BLaER1 (cell line): ENCODE results near the gene CTDSP2.
"Not testable (repeated sequence)": the region's sequence is repeated elsewhere in the genome, so short reads cannot be mapped to it uniquely, and the experiment has no call there.

Experiments
- H3K27ac ChIP-seq: shearing (Covaris generic); formaldehyde crosslinking; 2 replicates; pipeline ENCODE4 v1.8.1; 2022
- H3K27me3 ChIP-seq: shearing (Covaris generic); formaldehyde crosslinking; 2 replicates; pipeline ENCODE4 v1.8.1; 2022
- H3K36me3 ChIP-seq: shearing (Covaris generic); formaldehyde crosslinking; 2 replicates; pipeline ENCODE4 v1.8.1; 2022
- H3K4me1 ChIP-seq: shearing (Covaris generic); formaldehyde crosslinking; 2 replicates; pipeline ENCODE4 v1.8.1; 2022
- H3K4me2 ChIP-seq: shearing (Covaris generic); formaldehyde crosslinking; 2 replicates; pipeline ENCODE4 v1.8.1; 2022
- H3K4me3 ChIP-seq: shearing (Covaris generic); formaldehyde crosslinking; 2 replicates; pipeline ENCODE4 v1.8.1; 2022
- H3K9ac ChIP-seq: shearing (Covaris generic); formaldehyde crosslinking; 2 replicates; pipeline ENCODE4 v1.8.1; 2022
- H3K9me3 ChIP-seq: shearing (Covaris generic); formaldehyde crosslinking; 2 replicates; pipeline ENCODE4 v1.8.1; 2022
- H4K20me1 ChIP-seq: shearing (Covaris generic); formaldehyde crosslinking; 2 replicates; pipeline ENCODE4 v1.8.1; 2022
- Cebpa-rat ChIP-seq: shearing (Covaris generic); IDR thresholded peaks from 2 replicates; pipeline ENCODE4 v1.8.1; 2022

The CTDSP2 gene

GRCh38 chr12:57826400-57826799, 20.1 kb downstream of the CTDSP2 start:
- Histone ChIP-seq H3K9me3 (no peaks in the 10 kb centered on the region), H3K9ac (no peak overlapping the region), H3K27ac (no peak overlapping the region), H3K27me3 (no peaks in the 10 kb centered on the region), H3K4me2 (no peak overlapping the region), H3K36me3 (peaks cover 95% of the 10 kb centered on the region), H3K4me1 (peaks cover 4% of the 10 kb centered on the region), H3K4me3 (no peak overlapping the region), H4K20me1 (peaks cover 99% of the 10 kb centered on the region)
- no peak for TF ChIP-seq Cebpa-rat

GRCh38 chr12:57825451-57825850, 21.1 kb downstream of the CTDSP2 start:
- H3K4me1 ChIP-seq = no peaks in the 10 kb centered on the region
- H3K36me3 ChIP-seq = peaks cover 100% of the 10 kb centered on the region
- H3K9ac ChIP-seq = no peak overlapping the region
- H3K27me3 ChIP-seq = no peaks in the 10 kb centered on the region
- H4K20me1 ChIP-seq = peaks cover 89% of the 10 kb centered on the region
- no peaks in the 10 kb centered on the region for H3K9me3 ChIP-seq
- H3K4me3 ChIP-seq = no peak overlapping the region
- no peak overlapping the region for H3K4me2 ChIP-seq
- TF ChIP-seq Cebpa-rat = no peak
- no peak overlapping the region for H3K27ac ChIP-seq

- Histone ChIP-seq H4K20me1 (peaks cover 75% of the 10 kb centered on the region), H3K27ac (no peak overlapping the region), H3K4me3 (no peak overlapping the region), H3K4me1 (no peaks in the 10 kb centered on the region), H3K9me3 (no peaks in the 10 kb centered on the region), H3K27me3 (no peaks in the 10 kb centered on the region), H3K36me3 (peaks cover 99% of the 10 kb centered on the region), H3K4me2 (no peak overlapping the region), H3K9ac (no peak overlapping the region)
- TF ChIP-seq Cebpa-rat = no peak
Observed at GRCh38 chr12:57823908-57824640, 22.5 kb downstream of the CTDSP2 start.

GRCh38 chr12:57823131-57823907, 23.2 kb downstream of the CTDSP2 start:
- peaks cover 99% of the 10 kb centered on the region for H3K36me3 ChIP-seq
- H4K20me1 ChIP-seq = peaks cover 68% of the 10 kb centered on the region
- H3K9me3 ChIP-seq = no peaks in the 10 kb centered on the region
- no peaks in the 10 kb centered on the region for H3K27me3 ChIP-seq
- no peak overlapping the region for H3K4me2 ChIP-seq
- no peak overlapping the region for H3K27ac ChIP-seq
- H3K9ac ChIP-seq = no peak overlapping the region
- TF ChIP-seq Cebpa-rat = no peak
- no peak overlapping the region for H3K4me3 ChIP-seq
- no peaks in the 10 kb centered on the region for H3K4me1 ChIP-seq

- no peaks in the 10 kb centered on the region for H3K4me1 ChIP-seq
- peaks cover 60% of the 10 kb centered on the region for H4K20me1 ChIP-seq
- H3K27ac ChIP-seq = no peak overlapping the region
- peaks cover 94% of the 10 kb centered on the region for H3K36me3 ChIP-seq
- H3K4me2 ChIP-seq = no peak overlapping the region
- no peak overlapping the region for H3K4me3 ChIP-seq
- TF ChIP-seq Cebpa-rat = no peak
- H3K9me3 ChIP-seq = no peaks in the 10 kb centered on the region
- H3K9ac ChIP-seq = no peak overlapping the region
- no peaks in the 10 kb centered on the region for H3K27me3 ChIP-seq
Observed at GRCh38 chr12:57822392-57823130, 24.0 kb downstream of the CTDSP2 start.

GRCh38 chr12:57821474-57822214, 24.9 kb downstream of the CTDSP2 start:
- Histone ChIP-seq H3K4me2 (no peak overlapping the region), H3K27ac (no peak overlapping the region), H4K20me1 (peaks cover 51% of the 10 kb centered on the region), H3K27me3 (no peaks in the 10 kb centered on the region), H3K36me3 (peaks cover 85% of the 10 kb centered on the region), H3K9ac (no peak overlapping the region), H3K4me3 (no peak overlapping the region), H3K4me1 (no peaks in the 10 kb centered on the region), H3K9me3 (no peaks in the 10 kb centered on the region)
- TF ChIP-seq Cebpa-rat = no peak

- H3K27ac ChIP-seq, H3K4me2 ChIP-seq, H3K9me3 ChIP-seq, H3K4me1 ChIP-seq, H3K4me3 ChIP-seq, H3K27me3 ChIP-seq, H3K9ac ChIP-seq: not testable (repeated sequence)
- H3K36me3 ChIP-seq = peaks cover 79% of the 10 kb centered on the region
- peaks cover 45% of the 10 kb centered on the region; the same call in 1 of the 2 replicates for H4K20me1 ChIP-seq
Observed at GRCh38 chr12:57821015-57821414, 25.5 kb downstream of the CTDSP2 start.

- not testable (repeated sequence) for H3K4me3 ChIP-seq, H3K9me3 ChIP-seq, H3K9ac ChIP-seq, H3K4me2 ChIP-seq, H3K27ac ChIP-seq, H3K27me3 ChIP-seq, H3K4me1 ChIP-seq
- peaks cover 70% of the 10 kb centered on the region for H3K36me3 ChIP-seq
- H4K20me1 ChIP-seq = peaks cover 36% of the 10 kb centered on the region; the same call in 1 of the 2 replicates
Observed at GRCh38 chr12:57820119-57820518, 26.4 kb downstream of the CTDSP2 start.

GRCh38 chr12:57817990-57818331, 28.6 kb downstream of the CTDSP2 start:
- H3K9ac ChIP-seq, H3K4me3 ChIP-seq, H3K27ac ChIP-seq, H3K4me1 ChIP-seq, H3K27me3 ChIP-seq, H3K9me3 ChIP-seq, H3K4me2 ChIP-seq: not testable (repeated sequence)
- peaks cover 15% of the 10 kb centered on the region; the same call in 1 of the 2 replicates for H4K20me1 ChIP-seq
- peaks cover 48% of the 10 kb centered on the region for H3K36me3 ChIP-seq
